Measurements from ENCODE around the gene GAN.

GAN gene

GRCh38 chr16:81357711-81358260 lies 43.0 kb downstream of the GAN start:
- peak in 1 of 5 experiments; percentile 8 for DNase-seq

- DNase-seq: no peak
Measured at GRCh38 chr16:81358860-81359259, 44.1 kb downstream of the GAN start.

GRCh38 chr16:81360135-81360534 lies 45.4 kb downstream of the GAN start:
- no peak for DNase-seq

GRCh38 chr16:81365731-81366130 lies 51.0 kb downstream of the GAN start:
- no peak for DNase-seq

- peak in 2 of 5 experiments; percentile 10 to 61 for DNase-seq
Measured at GRCh38 chr16:81366316-81366932, 51.7 kb downstream of the GAN start.

- DNase-seq: no peak
Measured at GRCh38 chr16:81367821-81368220, 53.1 kb downstream of the GAN start.

- DNase-seq: peak in 1 of 5 experiments; percentile 41
Measured at GRCh38 chr16:81369888-81370504, 55.2 kb downstream of the GAN start.

- no peak for DNase-seq
Measured at GRCh38 chr16:81371106-81371505, 56.3 kb downstream of the GAN start.

GRCh38 chr16:81374550-81374949 lies 59.8 kb downstream of the GAN start:
- no peak for DNase-seq

GRCh38 chr16:81376880-81377279 lies 62.1 kb downstream of the GAN start:
- DNase-seq: peak in 1 of 5 experiments; percentile 10

GRCh38 chr16:81378049-81378448 lies 63.3 kb downstream of the GAN start:
- DNase-seq: no peak

- DNase-seq: no peak
Measured at GRCh38 chr16:81380932-81381331, 66.2 kb downstream of the GAN start.

- no peak for DNase-seq
Measured at GRCh38 chr16:81384006-81384405, 69.2 kb downstream of the GAN start.

- DNase-seq: no peak
Measured at GRCh38 chr16:81385031-81385756, 70.4 kb downstream of the GAN start.

- DNase-seq: no peak
Measured at GRCh38 chr16:81388357-81388756, 73.6 kb downstream of the GAN start.

- no peak for DNase-seq
Measured at GRCh38 chr16:81390840-81391239, 76.1 kb downstream of the GAN start.

- no peak for DNase-seq
Measured at GRCh38 chr16:81392011-81392410, 77.2 kb downstream of the GAN start.

GRCh38 chr16:81394416-81394815 lies 79.7 kb downstream of the GAN start:
- DNase-seq: no peak

- DNase-seq: no peak
Measured at GRCh38 chr16:81394966-81395655, 80.3 kb downstream of the GAN start.

GRCh38 chr16:81397058-81397878 lies 82.5 kb downstream of the GAN start:
- DNase-seq: no peak

- no peak for DNase-seq
Measured at GRCh38 chr16:81397879-81398520, 83.2 kb downstream of the GAN start.

- DNase-seq: no peak
Measured at GRCh38 chr16:81399909-81400308, 85.1 kb downstream of the GAN start.
